CD4-positive, alpha-beta T cell (primary cell): ENCODE results near the gene IGLL5. TPM values are rescaled to one million over a fixed set of nuclear protein-coding genes. Genes with fewer than 3 reads are reported as not detected.
"Not testable (repeated sequence)": the region's sequence is repeated elsewhere in the genome, so short reads cannot be mapped to it uniquely, and the experiment has no call there.

Source experiments
- ATAC-seq: fragments of 200-7000 bp; cut with Tn5 transposase; one replicate; pipeline ENCODE4 v1.10.0; 2022; ENCODE audit warnings: mild to moderate bottlenecking; ENCODE audit not compliant: poor library complexity
- CTCF ChIA-PET: fragments of 350-600 bp; sonication (Branson Sonifier 250); formaldehyde crosslinking; loops from one replicate; lab custom pipeline; 2021; ENCODE audit warnings: antibody characterized with exemption, inconsistent platforms; lab: Charles Lee
- POLR2A ChIA-PET: fragments of 350-600 bp; sonication (Branson Sonifier 250); formaldehyde crosslinking; loops from one replicate; lab custom pipeline; 2021; ENCODE audit warnings: antibody characterized with exemption, inconsistent platforms; lab: Charles Lee
- DNase-seq, 14 experiments: peaks; one replicate each; pipeline ENCODE4 v3.0.0-alpha.2; 2013 to 2020; ENCODE audit warnings: mixed read lengths in 2 of 14
- H3K27ac ChIP-seq, 2 donors: one replicate each; pipeline versions ENCODE4 v1.5.1 to v1.7.0; 2013; ENCODE audit warnings: low read length in 2 of 2, low read depth in 1 of 2, mild to moderate bottlenecking in 1 of 2
- H3K27me3 ChIP-seq, 2 experiments: 1 replicate in 1 of 2; 2 replicates in 1 of 2; pipeline versions ENCODE4 v1.6.1 to v1.7.0; 2013; ENCODE audit warnings: low read length in 2 of 2, control low read depth in 1 of 2, mild to moderate bottlenecking in 1 of 2, moderate library complexity in 1 of 2; ENCODE audit not compliant: insufficient read depth in 2 of 2, control insufficient read depth in 1 of 2
- H3K36me3 ChIP-seq: one replicate; pipeline ENCODE4 v1.6.1; 2013; ENCODE audit warnings: low read length, control low read depth; ENCODE audit not compliant: insufficient read depth
- H3K4me1 ChIP-seq: one replicate; pipeline ENCODE4 v1.6.1; 2013; ENCODE audit warnings: low read length, control low read depth; ENCODE audit not compliant: insufficient read depth
- H3K4me3 ChIP-seq: one replicate; pipeline ENCODE4 v1.5.1; 2013; ENCODE audit warnings: mild to moderate bottlenecking, low read length, moderate library complexity
- H3K9me3 ChIP-seq, 2 experiments: 1 replicate in 1 of 2; 2 replicates in 1 of 2; pipeline versions ENCODE4 v1.6.1 to v1.7.0; 2013; ENCODE audit warnings: low read length in 2 of 2, mild to moderate bottlenecking in 2 of 2, control low read depth in 1 of 2, moderate library complexity in 1 of 2; ENCODE audit not compliant: control insufficient read depth in 1 of 2, insufficient read depth in 1 of 2
- H3K27ac Mint-ChIP-seq: one replicate; pipeline ENCODE4 v1.8.0; 2020; ENCODE audit warnings: mixed read lengths
- H3K27me3 Mint-ChIP-seq: one replicate; pipeline ENCODE4 v1.8.0; 2021; ENCODE audit warnings: mixed read lengths
- H3K36me3 Mint-ChIP-seq: one replicate; pipeline ENCODE4 v1.8.0; 2021; ENCODE audit warnings: low read depth, mixed read lengths
- H3K4me1 Mint-ChIP-seq: one replicate; pipeline ENCODE4 v1.8.0; 2021; ENCODE audit warnings: low read depth, mixed read lengths
- H3K4me3 Mint-ChIP-seq: one replicate; pipeline ENCODE4 v1.8.0; 2020; ENCODE audit warnings: mild to moderate bottlenecking, mixed read lengths
- H3K9me3 Mint-ChIP-seq: one replicate; pipeline ENCODE4 v1.8.0; 2020; ENCODE audit warnings: mixed read lengths
- CTCF ChIP-seq: fragments of 200-600 bp; IDR thresholded peaks from one replicate; pipeline ENCODE4 v1.8.0; 2022; ENCODE audit warnings: antibody characterized with exemption, mild to moderate bottlenecking
- intact Hi-C, 2 experiments: fragments of 100-400 bp; cut with DNase I in 1 of 2; cut with micrococcal nuclease in 1 of 2; formaldehyde crosslinking; loops; one replicate each; pipeline versions ENCODE4 v1.15.1 to v1.9.0; 2023 to 2025; cut with DNase I, micrococcal nuclease
- total RNA-seq, 174 experiments: library from RNA in 2 of 174; stranded (reverse) in 2 of 174; gene quantifications; one replicate each; pipeline ENCODE4 v1.2.3 and lab custom pipeline; 2021 to 2026

The IGLL5 gene
- total RNA-seq, 2 experiments from 2014 or later: not detected

- intact Hi-C loops: no loop called here
- no peaks in the 10 kb centered on the region for H3K4me1 Mint-ChIP-seq
Measured at GRCh38 chr22:22897947-22898346, 10.3 kb downstream of the IGLL5 start.

DNA sequence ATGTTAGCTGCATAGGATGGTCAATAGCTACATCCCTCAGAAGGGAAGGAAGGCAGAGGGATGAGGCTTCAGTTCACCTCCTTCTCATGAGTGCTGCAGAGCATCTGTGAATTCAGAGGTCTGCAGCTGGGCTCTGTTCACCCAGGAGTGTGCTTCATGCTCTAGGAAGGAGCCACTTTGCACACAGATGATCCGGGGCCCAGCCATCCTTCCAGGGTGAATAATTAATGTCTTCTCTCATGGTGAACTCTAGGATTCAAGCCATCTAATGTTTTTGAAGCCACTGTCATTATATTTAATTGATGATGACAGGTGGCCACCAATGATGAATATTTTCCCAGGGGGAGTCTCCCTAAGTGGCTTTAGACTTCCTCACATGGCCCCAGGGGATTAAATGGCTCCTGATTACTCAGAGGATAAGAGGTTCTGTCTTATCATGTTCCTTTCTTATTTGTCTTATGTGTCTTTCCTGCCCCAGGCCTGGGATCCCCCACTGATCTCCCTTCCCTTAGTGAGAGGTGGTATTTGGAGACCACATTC lies 10.9 kb downstream of the IGLL5 start:
- CTCF ChIA-PET: interaction anchor here (1.2 kb wide), 1 partner anchor 21 kb away, joined by 3 read pairs; no protein-coding TSS in a partner anchor
- H3K27me3 Mint-ChIP-seq: peaks cover 15% of the 10 kb centered on the region
- DNase-seq: not testable (repeated sequence)

More at GRCh38 chr22:22897947-22898346, 10.3 kb downstream of the IGLL5 start:
- Histone ChIP-seq H3K27me3 (peaks cover 0 to 2% of the 10 kb centered on the region in 2 experiments), H3K36me3 (no peaks in the 10 kb centered on the region), H3K4me1 (no peaks in the 10 kb centered on the region), H3K27ac (no peak overlapping the region), H3K9me3 (no peaks in the 10 kb centered on the region), H3K4me3 (no peak overlapping the region)
- peaks cover 16% of the 10 kb centered on the region for H3K27me3 Mint-ChIP-seq
- DNase-seq: no peak
- no peak overlapping the region for H3K27ac Mint-ChIP-seq
- POLR2A ChIA-PET: no interaction called here
- CTCF ChIA-PET: interaction anchor here (1.2 kb wide), 1 partner anchor 21 kb away, joined by 3 read pairs; no protein-coding TSS in a partner anchor
- no peaks in the 10 kb centered on the region for H3K36me3 Mint-ChIP-seq
- no peaks in the 10 kb centered on the region for H3K9me3 Mint-ChIP-seq
- no peak for ATAC-seq
- no peak overlapping the region for H3K4me3 Mint-ChIP-seq
- TF ChIP-seq CTCF: no peak

DNA sequence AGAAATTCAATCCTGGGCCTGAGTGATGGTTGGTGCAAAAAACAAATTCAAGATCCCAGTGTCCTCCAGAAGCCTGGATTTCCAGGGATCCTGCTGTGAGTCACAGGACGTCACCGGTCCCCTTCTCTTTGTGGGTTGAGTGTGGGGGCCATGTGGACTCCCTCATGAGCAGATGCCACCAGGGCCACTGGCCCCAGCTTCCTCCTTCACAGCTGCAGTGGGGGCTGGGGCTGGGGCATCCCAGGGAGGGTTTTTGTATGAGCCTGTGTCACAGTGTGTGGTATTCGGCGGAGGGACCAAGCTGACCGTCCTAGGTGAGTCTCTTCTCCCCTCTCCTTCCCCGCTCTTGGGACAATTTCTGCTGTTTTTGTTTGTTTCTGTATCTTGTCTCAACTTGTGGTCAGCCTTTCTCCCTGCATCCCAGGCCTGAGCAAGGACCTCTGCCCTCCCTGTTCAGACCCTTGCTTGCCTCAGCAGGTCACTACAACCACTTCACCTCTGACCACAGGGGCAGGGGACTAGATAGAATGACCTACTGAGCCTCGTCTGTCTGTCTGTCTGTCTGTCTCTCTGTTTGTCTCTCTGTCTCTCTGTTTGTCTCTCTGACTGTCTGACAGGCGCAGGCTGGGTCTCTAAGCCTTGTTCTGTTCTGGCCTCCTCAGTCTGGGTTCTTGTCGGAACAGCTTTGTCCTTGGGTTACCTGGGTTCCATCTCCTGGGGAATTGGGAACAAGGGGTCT lies 11.9 kb downstream of the IGLL5 start:
- DNase-seq, POLR2A ChIA-PET, H3K4me1 ChIP-seq, ATAC-seq, H3K9me3 Mint-ChIP-seq, H3K36me3 ChIP-seq, H3K4me1 Mint-ChIP-seq, CTCF ChIA-PET, H3K36me3 Mint-ChIP-seq, H3K27ac Mint-ChIP-seq, H3K27ac ChIP-seq, H3K4me3 Mint-ChIP-seq, intact Hi-C loops, H3K9me3 ChIP-seq, H3K27me3 ChIP-seq, H3K4me3 ChIP-seq: not testable (repeated sequence)
- peaks cover 15% of the 10 kb centered on the region for H3K27me3 Mint-ChIP-seq

More for the DNA sequence above, 10.9 kb downstream of the IGLL5 start:
- H3K27ac Mint-ChIP-seq, H3K4me3 Mint-ChIP-seq, H3K9me3 ChIP-seq, ATAC-seq, POLR2A ChIA-PET, H3K4me3 ChIP-seq, H3K27me3 ChIP-seq, H3K36me3 Mint-ChIP-seq, H3K4me1 Mint-ChIP-seq, H3K9me3 Mint-ChIP-seq, intact Hi-C loops, H3K27ac ChIP-seq, H3K4me1 ChIP-seq, H3K36me3 ChIP-seq: not testable (repeated sequence)

GRCh38 chr22:22900527-22901205 lies 13.1 kb downstream of the IGLL5 start:
- H3K9me3 Mint-ChIP-seq, DNase-seq, H3K9me3 ChIP-seq, ATAC-seq, H3K4me1 ChIP-seq, H3K4me3 ChIP-seq, H3K27ac Mint-ChIP-seq, H3K27me3 ChIP-seq, POLR2A ChIA-PET, H3K36me3 Mint-ChIP-seq, CTCF ChIA-PET, H3K4me1 Mint-ChIP-seq, H3K4me3 Mint-ChIP-seq, H3K36me3 ChIP-seq, intact Hi-C loops, H3K27ac ChIP-seq: not testable (repeated sequence)
- H3K27me3 Mint-ChIP-seq: peaks cover 12% of the 10 kb centered on the region
